WTC11 (cell line): Measurements from ENCODE around the gene GLOD5.

Source experiments
- CREB1 ChIP-seq: sonication (generic); formaldehyde crosslinking; IDR thresholded peaks from 2 replicates; pipeline ENCODE4 v1.8.0; 2023; ENCODE audit warnings: mild to moderate bottlenecking, missing genetic modification reagents
- GABPB1 ChIP-seq: sonication (generic); formaldehyde crosslinking; IDR thresholded peaks from 2 replicates; pipeline ENCODE4 v1.8.1; 2023; ENCODE audit warnings: mild to moderate bottlenecking, missing genetic modification reagents
- ZNF263 ChIP-seq: sonication (generic); formaldehyde crosslinking; IDR thresholded peaks from 2 replicates; pipeline ENCODE4 v1.8.1; 2022; ENCODE audit warnings: low read depth, mild to moderate bottlenecking, moderate library complexity, missing genetic modification reagents
- TF ChIP-seq, protein P1 (sequence below): sonication (generic); formaldehyde crosslinking; IDR thresholded peaks from 2 replicates; pipeline ENCODE4 v1.8.1; 2022; ENCODE audit warnings: low read depth, mild to moderate bottlenecking, moderate library complexity, missing genetic modification reagents, borderline replicate concordance
- TF ChIP-seq, protein P2 (sequence below): fragments of 200-600 bp; IDR thresholded peaks from 2 replicates; pipeline ENCODE4 v1.8.0; 2022; ENCODE audit warnings: antibody characterized with exemption
- TF ChIP-seq, protein P3 (sequence below): sonication (generic); formaldehyde crosslinking; IDR thresholded peaks from 2 replicates; pipeline ENCODE4 v1.8.0; 2023; ENCODE audit warnings: mild to moderate bottlenecking, missing genetic modification reagents

DNA sequence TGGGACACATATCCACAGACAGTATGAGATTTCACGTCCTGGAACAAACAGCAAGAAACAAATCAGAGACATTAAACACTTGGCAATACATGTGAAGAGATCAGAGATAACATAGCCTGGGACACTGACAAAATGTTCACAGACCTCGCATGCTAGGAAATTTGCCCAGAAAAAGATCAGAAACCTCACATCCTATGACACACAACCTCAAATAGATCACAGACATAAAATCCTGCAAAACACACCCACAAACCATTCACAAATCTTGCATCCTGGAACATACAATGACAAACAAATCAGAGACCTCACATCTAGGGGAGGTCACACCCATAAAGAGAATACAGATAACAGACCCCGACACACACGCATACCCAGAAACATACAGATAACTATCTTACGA lies 47.0 kb upstream of the GLOD5 start:
- TF ChIP-seq, protein P1, sequence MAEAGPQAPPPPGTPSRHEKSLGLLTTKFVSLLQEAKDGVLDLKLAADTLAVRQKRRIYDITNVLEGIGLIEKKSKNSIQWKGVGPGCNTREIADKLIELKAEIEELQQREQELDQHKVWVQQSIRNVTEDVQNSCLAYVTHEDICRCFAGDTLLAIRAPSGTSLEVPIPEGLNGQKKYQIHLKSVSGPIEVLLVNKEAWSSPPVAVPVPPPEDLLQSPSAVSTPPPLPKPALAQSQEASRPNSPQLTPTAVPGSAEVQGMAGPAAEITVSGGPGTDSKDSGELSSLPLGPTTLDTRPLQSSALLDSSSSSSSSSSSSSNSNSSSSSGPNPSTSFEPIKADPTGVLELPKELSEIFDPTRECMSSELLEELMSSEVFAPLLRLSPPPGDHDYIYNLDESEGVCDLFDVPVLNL (CRISPR knock-in tag), result no peak
- TF ChIP-seq, protein P2, sequence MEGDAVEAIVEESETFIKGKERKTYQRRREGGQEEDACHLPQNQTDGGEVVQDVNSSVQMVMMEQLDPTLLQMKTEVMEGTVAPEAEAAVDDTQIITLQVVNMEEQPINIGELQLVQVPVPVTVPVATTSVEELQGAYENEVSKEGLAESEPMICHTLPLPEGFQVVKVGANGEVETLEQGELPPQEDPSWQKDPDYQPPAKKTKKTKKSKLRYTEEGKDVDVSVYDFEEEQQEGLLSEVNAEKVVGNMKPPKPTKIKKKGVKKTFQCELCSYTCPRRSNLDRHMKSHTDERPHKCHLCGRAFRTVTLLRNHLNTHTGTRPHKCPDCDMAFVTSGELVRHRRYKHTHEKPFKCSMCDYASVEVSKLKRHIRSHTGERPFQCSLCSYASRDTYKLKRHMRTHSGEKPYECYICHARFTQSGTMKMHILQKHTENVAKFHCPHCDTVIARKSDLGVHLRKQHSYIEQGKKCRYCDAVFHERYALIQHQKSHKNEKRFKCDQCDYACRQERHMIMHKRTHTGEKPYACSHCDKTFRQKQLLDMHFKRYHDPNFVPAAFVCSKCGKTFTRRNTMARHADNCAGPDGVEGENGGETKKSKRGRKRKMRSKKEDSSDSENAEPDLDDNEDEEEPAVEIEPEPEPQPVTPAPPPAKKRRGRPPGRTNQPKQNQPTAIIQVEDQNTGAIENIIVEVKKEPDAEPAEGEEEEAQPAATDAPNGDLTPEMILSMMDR, result no peak
- TF ChIP-seq, protein P3, sequence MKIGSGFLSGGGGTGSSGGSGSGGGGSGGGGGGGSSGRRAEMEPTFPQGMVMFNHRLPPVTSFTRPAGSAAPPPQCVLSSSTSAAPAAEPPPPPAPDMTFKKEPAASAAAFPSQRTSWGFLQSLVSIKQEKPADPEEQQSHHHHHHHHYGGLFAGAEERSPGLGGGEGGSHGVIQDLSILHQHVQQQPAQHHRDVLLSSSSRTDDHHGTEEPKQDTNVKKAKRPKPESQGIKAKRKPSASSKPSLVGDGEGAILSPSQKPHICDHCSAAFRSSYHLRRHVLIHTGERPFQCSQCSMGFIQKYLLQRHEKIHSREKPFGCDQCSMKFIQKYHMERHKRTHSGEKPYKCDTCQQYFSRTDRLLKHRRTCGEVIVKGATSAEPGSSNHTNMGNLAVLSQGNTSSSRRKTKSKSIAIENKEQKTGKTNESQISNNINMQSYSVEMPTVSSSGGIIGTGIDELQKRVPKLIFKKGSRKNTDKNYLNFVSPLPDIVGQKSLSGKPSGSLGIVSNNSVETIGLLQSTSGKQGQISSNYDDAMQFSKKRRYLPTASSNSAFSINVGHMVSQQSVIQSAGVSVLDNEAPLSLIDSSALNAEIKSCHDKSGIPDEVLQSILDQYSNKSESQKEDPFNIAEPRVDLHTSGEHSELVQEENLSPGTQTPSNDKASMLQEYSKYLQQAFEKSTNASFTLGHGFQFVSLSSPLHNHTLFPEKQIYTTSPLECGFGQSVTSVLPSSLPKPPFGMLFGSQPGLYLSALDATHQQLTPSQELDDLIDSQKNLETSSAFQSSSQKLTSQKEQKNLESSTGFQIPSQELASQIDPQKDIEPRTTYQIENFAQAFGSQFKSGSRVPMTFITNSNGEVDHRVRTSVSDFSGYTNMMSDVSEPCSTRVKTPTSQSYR, result no peak
- TF ChIP-seq CREB1 (CRISPR knock-in tag) (no peak), GABPB1 (CRISPR knock-in tag) (no peak), ZNF263 (CRISPR knock-in tag) (no peak)
